HepG2 (cell line): Measurements from ENCODE around the gene CD300LF. TPM values are rescaled to one million over a fixed set of nuclear protein-coding genes. Genes with fewer than 3 reads are reported as not detected.

Source experiments
- BCL6 ChIP-seq: IDR thresholded peaks from 2 replicates; pipeline ENCODE4 v1.6.1; 2016; ENCODE audit warnings: missing genetic modification reagents, missing compliant biosample characterization
- BHLHE40 ChIP-seq: IDR thresholded peaks from 2 replicates; pipeline ENCODE4 v1.6.1; 2011; ENCODE audit warnings: low read length, improper control_type of control experiment
- CAMTA2 ChIP-seq: sonication (generic); formaldehyde crosslinking; IDR thresholded peaks from 2 replicates; pipeline ENCODE4 v1.4.0; 2020; ENCODE audit warnings: mild to moderate bottlenecking, missing genetic modification reagents, borderline replicate concordance
- EHMT2 ChIP-seq: fragments of 200-600 bp; sonication (generic); IDR thresholded peaks from 2 replicates; pipeline ENCODE4 v1.7.0; 2017; ENCODE audit warnings: antibody characterized with exemption, low read depth, low read length, borderline replicate concordance
- HOXD1 ChIP-seq: sonication (generic); formaldehyde crosslinking; IDR thresholded peaks from 2 replicates; pipeline ENCODE4 v1.5.0; 2020; ENCODE audit warnings: missing genetic modification reagents
- MAF1 ChIP-seq: sonication (generic); formaldehyde crosslinking; IDR thresholded peaks from 2 replicates; pipeline ENCODE4 v1.5.0; 2020; ENCODE audit warnings: missing genetic modification reagents, borderline replicate concordance
- MATR3 ChIP-seq: sonication (generic); formaldehyde crosslinking; IDR thresholded peaks from 2 replicates; pipeline ENCODE4 v1.4.0; 2020; ENCODE audit warnings: missing genetic modification reagents
- MEF2D ChIP-seq: sonication (generic); formaldehyde crosslinking; IDR thresholded peaks from 2 replicates; pipeline ENCODE4 v1.5.1; 2020; ENCODE audit warnings: mild to moderate bottlenecking, missing genetic modification reagents
- POGZ ChIP-seq: sonication (generic); formaldehyde crosslinking; IDR thresholded peaks from 2 replicates; pipeline ENCODE4 v1.4.0; 2020; ENCODE audit warnings: mild to moderate bottlenecking, missing genetic modification reagents
- SATB2 ChIP-seq: sonication (generic); formaldehyde crosslinking; IDR thresholded peaks from 2 replicates; pipeline ENCODE4 v1.5.0; 2020; ENCODE audit warnings: missing genetic modification reagents
- SMAD3 ChIP-seq: sonication (generic); formaldehyde crosslinking; IDR thresholded peaks from 2 replicates; pipeline ENCODE4 v1.4.0; 2020; ENCODE audit warnings: missing genetic modification reagents
- SP140L ChIP-seq: sonication (generic); formaldehyde crosslinking; IDR thresholded peaks from 2 replicates; pipeline ENCODE4 v1.4.0; 2020; ENCODE audit warnings: missing genetic modification reagents, borderline replicate concordance
- SRY ChIP-seq: sonication (generic); formaldehyde crosslinking; IDR thresholded peaks from 2 replicates; pipeline ENCODE4 v1.8.0; 2022; ENCODE audit warnings: mild to moderate bottlenecking, missing genetic modification reagents
- TBP ChIP-seq: sonication (generic); formaldehyde crosslinking; IDR thresholded peaks from 2 replicates; pipeline ENCODE4 v1.5.0; 2020; ENCODE audit warnings: missing genetic modification reagents
- YEATS4 ChIP-seq: sonication (generic); formaldehyde crosslinking; IDR thresholded peaks from 2 replicates; pipeline ENCODE4 v1.4.0; 2020; ENCODE audit warnings: missing genetic modification reagents, borderline replicate concordance
- ZBTB1 ChIP-seq: sonication (generic); formaldehyde crosslinking; IDR thresholded peaks from 2 replicates; pipeline ENCODE4 v1.4.0; 2020; ENCODE audit warnings: missing genetic modification reagents, borderline replicate concordance
- ZBTB8A ChIP-seq: sonication (generic); formaldehyde crosslinking; IDR thresholded peaks from 2 replicates; pipeline ENCODE4 v1.4.0; 2020; ENCODE audit warnings: mild to moderate bottlenecking, low read depth, missing genetic modification reagents, borderline replicate concordance
- ZNF253 ChIP-seq: sonication (generic); formaldehyde crosslinking; IDR thresholded peaks from 2 replicates; pipeline ENCODE4 v1.8.0; 2022; ENCODE audit warnings: mild to moderate bottlenecking, missing genetic modification reagents, borderline replicate concordance
- ZNF274 ChIP-seq: sonication (generic); formaldehyde crosslinking; IDR thresholded peaks from 2 replicates; pipeline ENCODE4 v1.5.1; 2020; ENCODE audit warnings: mild to moderate bottlenecking, missing genetic modification reagents
- ZNF367 ChIP-seq: sonication (generic); formaldehyde crosslinking; IDR thresholded peaks from 2 replicates; pipeline ENCODE4 v1.4.0; 2020; ENCODE audit warnings: missing genetic modification reagents, borderline replicate concordance
- ZNF430 ChIP-seq: sonication (generic); formaldehyde crosslinking; IDR thresholded peaks from 2 replicates; pipeline ENCODE4 v1.9.0; 2021; ENCODE audit warnings: mild to moderate bottlenecking, missing genetic modification reagents
- ZNF562 ChIP-seq: sonication (generic); formaldehyde crosslinking; IDR thresholded peaks from 2 replicates; pipeline ENCODE4 v1.8.0; 2022; ENCODE audit warnings: missing genetic modification reagents, borderline replicate concordance
- ZNF746 ChIP-seq: sonication (generic); formaldehyde crosslinking; IDR thresholded peaks from 2 replicates; pipeline ENCODE4 v1.8.0; 2022; ENCODE audit warnings: mild to moderate bottlenecking, missing genetic modification reagents
- polyA plus RNA-seq, 8 experiments: library from polyadenylated mRNA; depleted of rRNA in 3 of 8; stranded (reverse) in 7 of 8; unstranded in 1 of 8; fragments of >200 nt; fragmentation: Illumina TruSeq in 4 of 8; extraction: Trizol in 4 of 8; gene quantifications; 2 replicates each; pipeline versions ENCODE4 v1.2.1 to v1.2.3, GENCODE V29; 2011 to 2016; ENCODE audit warnings: low read depth in 4 of 8, missing spikeins in 1 of 8, mixed read lengths in 1 of 8; ENCODE audit not compliant: insufficient read depth in 1 of 8
- total RNA-seq, 5 experiments: library from RNA; depleted of rRNA; stranded (reverse); fragments of >200 nt; fragmentation: Illumina TruSeq; extraction: Trizol; gene quantifications; 2 replicates each; pipeline ENCODE4 v1.2.3, GENCODE V29; 2016; ENCODE audit warnings: low read depth in 1 of 5
- TF ChIP-seq, protein P1 (sequence below): sonication (generic); formaldehyde crosslinking; IDR thresholded peaks from 2 replicates; pipeline ENCODE4 v1.4.0; 2020; ENCODE audit warnings: mild to moderate bottlenecking, missing genetic modification reagents, borderline replicate concordance
- TF ChIP-seq, protein P2 (sequence below): sonication (generic); formaldehyde crosslinking; IDR thresholded peaks from 2 replicates; pipeline ENCODE4 v1.4.0; 2020; ENCODE audit warnings: missing genetic modification reagents
- TF ChIP-seq, protein P3 (sequence below): sonication (generic); formaldehyde crosslinking; IDR thresholded peaks from 2 replicates; pipeline ENCODE4 v1.4.0; 2020; ENCODE audit warnings: missing genetic modification reagents

The CD300LF gene
- total and polyA plus RNA-seq, 2 of the 13 experiments (the other 11 are each of a cell fraction or from before 2014, with no cell fraction given) = not detected

DNA sequence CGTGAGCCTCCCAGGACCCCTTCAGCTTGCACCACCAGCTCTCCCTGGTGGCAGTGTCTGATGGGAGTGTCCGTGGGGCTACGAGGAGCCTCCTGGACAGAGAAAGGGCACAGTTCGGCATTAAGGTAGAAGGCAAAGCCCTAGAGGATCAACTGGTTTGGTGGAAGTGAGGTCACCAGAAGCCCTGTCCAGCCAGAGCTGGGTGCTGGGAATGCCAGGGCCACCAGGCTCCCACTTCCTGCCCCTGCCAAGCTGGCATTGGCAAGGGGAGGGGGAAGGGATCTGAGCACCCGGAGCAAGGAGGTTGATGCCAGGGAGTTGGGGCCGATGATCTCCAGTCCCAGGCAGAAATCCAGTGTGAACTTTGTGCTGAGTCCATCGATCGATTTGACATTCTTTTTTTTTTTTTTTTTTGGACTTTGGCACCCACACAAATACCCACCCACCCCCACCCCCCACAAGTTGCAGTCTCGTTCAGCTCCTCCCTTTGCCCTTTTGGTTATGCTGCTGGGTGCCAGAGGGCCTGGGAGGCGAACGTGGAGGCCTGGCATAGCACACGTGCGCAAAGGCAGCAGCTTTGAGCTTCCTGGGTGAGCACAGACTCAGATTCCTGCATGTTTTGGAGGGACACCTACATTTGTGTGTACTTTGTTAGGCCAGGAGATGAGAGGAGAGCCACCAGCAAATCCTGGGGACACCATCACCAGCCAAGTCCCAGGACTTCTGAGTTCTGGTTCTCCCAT lies 37.8 kb upstream of the CD300LF start (continued):
- peak; percentile 31; the same call in 1 of the 2 replicates for TF ChIP-seq POGZ
- TF ChIP-seq SP140L (CRISPR knock-in tag) = no peak
- TF ChIP-seq BCL6 (CRISPR knock-in tag) = peak; percentile 65; the same call in 1 of the 2 replicates
- TF ChIP-seq HOXD1 (CRISPR knock-in tag) = peak; percentile 81; the same call in 1 of the 2 replicates
- no peak for TF ChIP-seq ZNF253 (CRISPR knock-in tag)
- TF ChIP-seq, protein P1, sequence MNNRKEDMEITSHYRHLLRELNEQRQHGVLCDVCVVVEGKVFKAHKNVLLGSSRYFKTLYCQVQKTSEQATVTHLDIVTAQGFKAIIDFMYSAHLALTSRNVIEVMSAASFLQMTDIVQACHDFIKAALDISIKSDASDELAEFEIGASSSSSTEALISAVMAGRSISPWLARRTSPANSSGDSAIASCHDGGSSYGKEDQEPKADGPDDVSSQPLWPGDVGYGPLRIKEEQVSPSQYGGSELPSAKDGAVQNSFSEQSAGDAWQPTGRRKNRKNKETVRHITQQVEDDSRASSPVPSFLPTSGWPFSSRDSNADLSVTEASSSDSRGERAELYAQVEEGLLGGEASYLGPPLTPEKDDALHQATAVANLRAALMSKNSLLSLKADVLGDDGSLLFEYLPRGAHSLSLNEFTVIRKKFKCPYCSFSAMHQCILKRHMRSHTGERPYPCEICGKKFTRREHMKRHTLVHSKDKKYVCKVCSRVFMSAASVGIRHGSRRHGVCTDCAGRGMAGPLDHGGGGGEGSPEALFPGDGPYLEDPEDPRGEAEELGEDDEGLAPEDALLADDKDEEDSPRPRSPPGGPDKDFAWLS = no peak
- no peak for TF ChIP-seq ZBTB1 (CRISPR knock-in tag)
- TF ChIP-seq BHLHE40 = peak; percentile 93
- peak; percentile 84 for TF ChIP-seq ZNF430 (CRISPR knock-in tag)
- no peak for TF ChIP-seq ZNF562 (CRISPR knock-in tag)
- TF ChIP-seq SATB2 (CRISPR knock-in tag) = peak; percentile 85; the same call in 1 of the 2 replicates
- no peak for TF ChIP-seq ZBTB8A (CRISPR knock-in tag)
- no peak; the same call in 1 of the 2 replicates for TF ChIP-seq EHMT2
- peak; percentile 88; the same call in 1 of the 2 replicates for TF ChIP-seq SMAD3 (CRISPR knock-in tag)
- TF ChIP-seq, protein P2, sequence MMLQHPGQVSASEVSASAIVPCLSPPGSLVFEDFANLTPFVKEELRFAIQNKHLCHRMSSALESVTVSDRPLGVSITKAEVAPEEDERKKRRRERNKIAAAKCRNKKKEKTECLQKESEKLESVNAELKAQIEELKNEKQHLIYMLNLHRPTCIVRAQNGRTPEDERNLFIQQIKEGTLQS (CRISPR knock-in tag) = no peak
- TF ChIP-seq ZNF274 (CRISPR knock-in tag) = no peak
- 0 out of 2 replicates have a peak, but pooled peaks have one; percentile 4 for TF ChIP-seq CAMTA2
- no peak for TF ChIP-seq MAF1 (CRISPR knock-in tag)
- peak; percentile 84; the same call in 1 of the 2 replicates for TF ChIP-seq ZNF367 (CRISPR knock-in tag)
- peak; percentile 57 for TF ChIP-seq ZNF746 (CRISPR knock-in tag)
- TF ChIP-seq, protein P3, sequence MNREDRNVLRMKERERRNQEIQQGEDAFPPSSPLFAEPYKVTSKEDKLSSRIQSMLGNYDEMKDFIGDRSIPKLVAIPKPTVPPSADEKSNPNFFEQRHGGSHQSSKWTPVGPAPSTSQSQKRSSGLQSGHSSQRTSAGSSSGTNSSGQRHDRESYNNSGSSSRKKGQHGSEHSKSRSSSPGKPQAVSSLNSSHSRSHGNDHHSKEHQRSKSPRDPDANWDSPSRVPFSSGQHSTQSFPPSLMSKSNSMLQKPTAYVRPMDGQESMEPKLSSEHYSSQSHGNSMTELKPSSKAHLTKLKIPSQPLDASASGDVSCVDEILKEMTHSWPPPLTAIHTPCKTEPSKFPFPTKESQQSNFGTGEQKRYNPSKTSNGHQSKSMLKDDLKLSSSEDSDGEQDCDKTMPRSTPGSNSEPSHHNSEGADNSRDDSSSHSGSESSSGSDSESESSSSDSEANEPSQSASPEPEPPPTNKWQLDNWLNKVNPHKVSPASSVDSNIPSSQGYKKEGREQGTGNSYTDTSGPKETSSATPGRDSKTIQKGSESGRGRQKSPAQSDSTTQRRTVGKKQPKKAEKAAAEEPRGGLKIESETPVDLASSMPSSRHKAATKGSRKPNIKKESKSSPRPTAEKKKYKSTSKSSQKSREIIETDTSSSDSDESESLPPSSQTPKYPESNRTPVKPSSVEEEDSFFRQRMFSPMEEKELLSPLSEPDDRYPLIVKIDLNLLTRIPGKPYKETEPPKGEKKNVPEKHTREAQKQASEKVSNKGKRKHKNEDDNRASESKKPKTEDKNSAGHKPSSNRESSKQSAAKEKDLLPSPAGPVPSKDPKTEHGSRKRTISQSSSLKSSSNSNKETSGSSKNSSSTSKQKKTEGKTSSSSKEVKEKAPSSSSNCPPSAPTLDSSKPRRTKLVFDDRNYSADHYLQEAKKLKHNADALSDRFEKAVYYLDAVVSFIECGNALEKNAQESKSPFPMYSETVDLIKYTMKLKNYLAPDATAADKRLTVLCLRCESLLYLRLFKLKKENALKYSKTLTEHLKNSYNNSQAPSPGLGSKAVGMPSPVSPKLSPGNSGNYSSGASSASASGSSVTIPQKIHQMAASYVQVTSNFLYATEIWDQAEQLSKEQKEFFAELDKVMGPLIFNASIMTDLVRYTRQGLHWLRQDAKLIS = no peak
- TF ChIP-seq YEATS4 (CRISPR knock-in tag) = peak; percentile 83
- no peak for TF ChIP-seq MATR3 (CRISPR knock-in tag)
- peak; percentile 98; the same call in 1 of the 2 replicates for TF ChIP-seq SRY (CRISPR knock-in tag)
- TF ChIP-seq TBP (CRISPR knock-in tag) = peak; percentile 88; the same call in 1 of the 2 replicates
- TF ChIP-seq MEF2D (CRISPR knock-in tag) = peak; percentile 80; the same call in 1 of the 2 replicates
